Neural progenitor cell (in vitro differentiated cells): ENCODE measurements around the gene RAP1A. TPM values are rescaled to one million over a fixed set of nuclear protein-coding genes. Genes with fewer than 3 reads are reported as not detected.

Experiments
- DNase-seq: peaks from one replicate; pipeline ENCODE4 v3.0.0-alpha.2; 2016; ENCODE audit warnings: low spot score
- H2AFZ ChIP-seq: fragments of 200-600 bp; sonication (generic); replicated peaks from 2 replicates; pipeline ENCODE4 v1.6.1; 2016; ENCODE audit warnings: antibody characterized with exemption
- H3F3A ChIP-seq: fragments of 200-600 bp; sonication (generic); 2 replicates; pipeline ENCODE4 v1.6.1; 2016; ENCODE audit warnings: antibody characterized with exemption, low read depth
- H3K27ac ChIP-seq: fragments of 200-600 bp; sonication (generic); 2 replicates; pipeline ENCODE4 v1.5.1; 2016; ENCODE audit warnings: mild to moderate bottlenecking
- H3K27me3 ChIP-seq: fragments of 200-600 bp; sonication (generic); 2 replicates; pipeline ENCODE4 v1.6.1; 2016; ENCODE audit warnings: mild to moderate bottlenecking, moderate library complexity
- H3K36me3 ChIP-seq: fragments of 200-600 bp; sonication (generic); 2 replicates; pipeline ENCODE4 v1.5.1; 2016
- H3K4me1 ChIP-seq: fragments of 200-600 bp; sonication (generic); 2 replicates; pipeline ENCODE4 v1.6.1; 2016; ENCODE audit warnings: mixed run types
- H3K4me2 ChIP-seq: fragments of 200-600 bp; sonication (generic); 2 replicates; pipeline ENCODE4 v1.6.1; 2016
- H3K4me3 ChIP-seq: fragments of 200-600 bp; sonication (generic); 2 replicates; pipeline ENCODE4 v1.5.1; 2016
- H3K79me2 ChIP-seq: fragments of 200-600 bp; sonication (generic); 2 replicates; pipeline ENCODE4 v1.6.1; 2016; ENCODE audit warnings: low read depth
- H3K9ac ChIP-seq: fragments of 200-600 bp; sonication (generic); 2 replicates; pipeline ENCODE4 v1.6.1; 2016
- H3K9me3 ChIP-seq: fragments of 200-600 bp; sonication (generic); 2 replicates; pipeline ENCODE4 v1.5.1; 2016; ENCODE audit warnings: low read depth
- H4K20me1 ChIP-seq: fragments of 200-600 bp; sonication (generic); 2 replicates; pipeline ENCODE4 v1.6.1; 2016; ENCODE audit warnings: low read depth
- H3K27ac Mint-ChIP-seq: 3 replicates; pipeline ENCODE4 v1.8.0; 2021; ENCODE audit warnings: mixed read lengths
- H3K27me3 Mint-ChIP-seq: 2 replicates; pipeline ENCODE4 v1.8.0; 2022; ENCODE audit warnings: low read depth, mild to moderate bottlenecking, inconsistent platforms, moderate library complexity, mixed read lengths; ENCODE audit not compliant: insufficient read depth
- H3K36me3 Mint-ChIP-seq: 3 replicates; pipeline ENCODE4 v1.8.0; 2021; ENCODE audit warnings: mixed read lengths
- H3K4me1 Mint-ChIP-seq: 3 replicates; pipeline ENCODE4 v1.8.0; 2021; ENCODE audit warnings: mixed read lengths
- H3K4me3 Mint-ChIP-seq: 3 replicates; pipeline ENCODE4 v1.8.0; 2021; ENCODE audit warnings: mild to moderate bottlenecking, moderate library complexity, mixed read lengths
- H3K9me3 Mint-ChIP-seq: 3 replicates; pipeline ENCODE4 v1.8.0; 2020; ENCODE audit warnings: mixed read lengths
- EZH2 ChIP-seq: fragments of 200-600 bp; sonication (generic); IDR thresholded peaks from 2 replicates; pipeline ENCODE4 v1.6.1; 2017; ENCODE audit warnings: antibody characterized with exemption, mild to moderate bottlenecking, moderate library complexity
- EZH2phosphoT487 ChIP-seq: fragments of 200-600 bp; sonication (generic); IDR thresholded peaks from 2 replicates; pipeline ENCODE4 v1.6.1; 2017; ENCODE audit warnings: antibody characterized with exemption
- total RNA-seq: library from RNA; depleted of rRNA; stranded (reverse); fragments of >200 nt; gene quantifications from 2 replicates; pipeline ENCODE4 v1.2.3, GENCODE V29; 2015; ENCODE audit warnings: low replicate concordance
- TF ChIP-seq, protein P1 (sequence below): fragments of 200-600 bp; sonication (generic); IDR thresholded peaks from 2 replicates; pipeline ENCODE4 v1.5.1; 2017; ENCODE audit warnings: antibody characterized with exemption, mild to moderate bottlenecking

The RAP1A gene
- total RNA-seq, 1 donor from 2014 or later, result 27.5 TPM

DNA sequence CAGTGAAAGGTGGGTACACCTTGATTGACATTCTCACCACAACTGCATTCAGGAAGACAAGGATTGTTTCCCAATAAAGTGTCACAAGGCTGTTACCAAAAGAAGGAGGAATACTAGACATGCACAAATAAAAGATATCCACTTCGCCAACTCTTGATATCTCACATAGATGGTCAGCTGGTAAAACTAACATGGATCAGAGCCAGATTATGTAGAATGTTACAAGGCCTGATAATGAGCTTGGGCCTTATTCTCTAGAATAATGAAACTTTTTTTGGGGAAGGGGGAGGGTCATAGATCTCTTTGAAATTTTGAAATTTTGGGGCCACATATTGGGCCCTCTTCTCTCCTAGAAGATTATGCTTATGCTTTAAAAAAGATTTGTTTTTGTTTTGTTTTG, 24.9 kb downstream of the RAP1A start:
- Mint-ChIP-seq H3K27me3 (peaks cover 4% of the 10 kb centered on the region), H3K9me3 (peaks cover 38% of the 10 kb centered on the region), H3K4me1 (no peaks in the 10 kb centered on the region)

DNA sequence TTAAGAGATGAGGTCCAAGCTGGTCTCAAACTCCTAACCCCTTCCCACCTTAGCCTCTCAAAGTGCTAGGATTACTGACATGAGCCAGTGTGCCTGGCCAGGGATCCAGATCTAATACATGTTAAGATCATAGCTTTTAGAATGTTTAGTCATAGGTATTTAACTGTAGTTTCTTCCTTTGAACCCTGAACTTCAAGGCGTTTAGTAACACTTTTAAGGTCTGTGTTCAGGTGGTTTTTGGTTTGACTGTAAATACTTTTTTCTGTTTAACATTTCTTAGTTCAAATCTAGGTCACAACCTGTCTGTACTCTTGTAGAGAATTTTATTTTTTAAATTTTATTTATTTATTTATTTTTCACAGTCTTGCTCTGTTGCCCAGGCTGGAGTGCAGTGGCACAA, 28.1 kb downstream of the RAP1A start:
- no peak for TF ChIP-seq EZH2phosphoT487
- TF ChIP-seq EZH2, result no peak
- TF ChIP-seq, protein P1, sequence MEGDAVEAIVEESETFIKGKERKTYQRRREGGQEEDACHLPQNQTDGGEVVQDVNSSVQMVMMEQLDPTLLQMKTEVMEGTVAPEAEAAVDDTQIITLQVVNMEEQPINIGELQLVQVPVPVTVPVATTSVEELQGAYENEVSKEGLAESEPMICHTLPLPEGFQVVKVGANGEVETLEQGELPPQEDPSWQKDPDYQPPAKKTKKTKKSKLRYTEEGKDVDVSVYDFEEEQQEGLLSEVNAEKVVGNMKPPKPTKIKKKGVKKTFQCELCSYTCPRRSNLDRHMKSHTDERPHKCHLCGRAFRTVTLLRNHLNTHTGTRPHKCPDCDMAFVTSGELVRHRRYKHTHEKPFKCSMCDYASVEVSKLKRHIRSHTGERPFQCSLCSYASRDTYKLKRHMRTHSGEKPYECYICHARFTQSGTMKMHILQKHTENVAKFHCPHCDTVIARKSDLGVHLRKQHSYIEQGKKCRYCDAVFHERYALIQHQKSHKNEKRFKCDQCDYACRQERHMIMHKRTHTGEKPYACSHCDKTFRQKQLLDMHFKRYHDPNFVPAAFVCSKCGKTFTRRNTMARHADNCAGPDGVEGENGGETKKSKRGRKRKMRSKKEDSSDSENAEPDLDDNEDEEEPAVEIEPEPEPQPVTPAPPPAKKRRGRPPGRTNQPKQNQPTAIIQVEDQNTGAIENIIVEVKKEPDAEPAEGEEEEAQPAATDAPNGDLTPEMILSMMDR, result no peak
- Histone ChIP-seq H3K4me2 (no peak overlapping the region), H2AFZ (no peak overlapping the region), H3K9ac (no peak overlapping the region), H3K27ac (no peak overlapping the region), H3K36me3 (no peaks in the 10 kb centered on the region), H3K9me3 (no peaks in the 10 kb centered on the region), H3K79me2 (peaks cover 53% of the 10 kb centered on the region), H3F3A (no peaks in the 10 kb centered on the region), H3K4me1 (no peaks in the 10 kb centered on the region), H4K20me1 (no peaks in the 10 kb centered on the region), H3K4me3 (no peak overlapping the region), H3K27me3 (no peaks in the 10 kb centered on the region)
- H3K9me3 Mint-ChIP-seq, result peaks cover 41% of the 10 kb centered on the region
- peaks cover 35% of the 10 kb centered on the region for H3K36me3 Mint-ChIP-seq
- no peaks in the 10 kb centered on the region for H3K4me1 Mint-ChIP-seq
- H3K4me3 Mint-ChIP-seq, result no peak overlapping the region
- H3K27me3 Mint-ChIP-seq, result peaks cover 4% of the 10 kb centered on the region
- DNase-seq, result no peak
- H3K27ac Mint-ChIP-seq, result no peak overlapping the region

More for the DNA sequence above, 24.9 kb downstream of the RAP1A start:
- no peak for DNase-seq
- no peak overlapping the region for H3K4me3 Mint-ChIP-seq
- H3K4me3 ChIP-seq, result no peak overlapping the region
- no peaks in the 10 kb centered on the region for H3K9me3 ChIP-seq
- peaks cover 4% of the 10 kb centered on the region for H3K4me1 ChIP-seq
- no peak overlapping the region for H3K27ac ChIP-seq
- H3K27me3 ChIP-seq, result no peaks in the 10 kb centered on the region
- no peaks in the 10 kb centered on the region for H3F3A ChIP-seq
- no peaks in the 10 kb centered on the region for H4K20me1 ChIP-seq
- peaks cover 77% of the 10 kb centered on the region for H3K79me2 ChIP-seq
- no peaks in the 10 kb centered on the region for H3K36me3 ChIP-seq
- TF ChIP-seq EZH2phosphoT487 (no peak), EZH2 (no peak)
- TF ChIP-seq, protein P1, result no peak
- no peak overlapping the region for H2AFZ ChIP-seq
- no peak overlapping the region for H3K9ac ChIP-seq
- H3K4me2 ChIP-seq, result no peak overlapping the region
- no peak overlapping the region for H3K27ac Mint-ChIP-seq
- H3K36me3 Mint-ChIP-seq, result peaks cover 29% of the 10 kb centered on the region

DNA sequence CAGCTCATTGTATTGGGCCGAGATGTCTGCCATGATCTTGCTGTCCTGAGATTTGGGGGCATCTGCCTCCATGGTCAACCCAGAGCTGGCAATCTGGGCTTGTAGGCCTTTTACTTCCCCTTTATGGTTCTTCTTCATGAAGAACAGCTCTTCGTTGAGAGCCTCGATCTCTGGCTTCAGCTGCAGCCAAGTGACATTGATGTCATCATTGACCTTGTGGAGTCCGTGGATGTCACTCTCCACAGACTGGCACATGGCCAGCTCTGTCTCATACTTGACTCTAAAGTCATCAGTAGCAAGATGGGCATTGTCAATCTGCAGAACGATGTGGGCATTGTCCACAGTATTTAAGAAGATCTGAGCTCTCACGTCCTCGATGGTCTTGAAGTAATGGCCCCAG, 29.2 kb downstream of the RAP1A start:
- no peaks in the 10 kb centered on the region for H3F3A ChIP-seq
- H3K4me1 ChIP-seq, result no peaks in the 10 kb centered on the region
- peaks cover 4% of the 10 kb centered on the region for H3K27me3 Mint-ChIP-seq
- H3K9me3 ChIP-seq, result no peaks in the 10 kb centered on the region
- H3K4me3 ChIP-seq, result no peak overlapping the region
- H2AFZ ChIP-seq, result no peak overlapping the region
- H3K4me1 Mint-ChIP-seq, result no peaks in the 10 kb centered on the region
- no peak for TF ChIP-seq EZH2phosphoT487
- TF ChIP-seq EZH2, result no peak
- TF ChIP-seq, protein P1, result no peak
- H3K27ac Mint-ChIP-seq, result no peak overlapping the region
- no peak overlapping the region for H3K4me3 Mint-ChIP-seq
- H3K27me3 ChIP-seq, result no peaks in the 10 kb centered on the region
- no peak overlapping the region for H3K9ac ChIP-seq
- no peaks in the 10 kb centered on the region for H4K20me1 ChIP-seq
- H3K4me2 ChIP-seq, result no peak overlapping the region
- DNase-seq, result no peak
- no peak overlapping the region for H3K27ac ChIP-seq
- H3K79me2 ChIP-seq, result peaks cover 43% of the 10 kb centered on the region
- peaks cover 32% of the 10 kb centered on the region for H3K36me3 Mint-ChIP-seq
- no peaks in the 10 kb centered on the region for H3K36me3 ChIP-seq
- H3K9me3 Mint-ChIP-seq, result peaks cover 35% of the 10 kb centered on the region
